ENCODE data around the gene GLT6D1.

GLT6D1 gene

GRCh38 chr9:135657416-135657815 lies 18.1 kb upstream of the GLT6D1 start:
- no peak overlapping the region for H3K14ac ChIP-seq (ENCODE audit: low read length)
- no peak overlapping the region for H2BK120ac ChIP-seq (ENCODE audit: low read depth, low read length)
- peaks cover 1 to 6% of the 10 kb centered on the region in 2 donors for H3K9me3 ChIP-seq (replicated peaks in 1 of 2; ENCODE audit: control insufficient read depth in 2 of 2, insufficient read depth in 1 of 2, low read depth in 1 of 2, low read length in 2 of 2)
- no peak overlapping the region for H2BK5ac ChIP-seq (ENCODE audit: low read length)
- peaks cover 5 to 8% of the 10 kb centered on the region in 2 donors for H3K4me1 ChIP-seq (ENCODE audit: control insufficient read depth in 2 of 2, insufficient read depth in 1 of 2, low read depth in 1 of 2, low read length in 2 of 2)
- no peak overlapping the region for H2AFZ ChIP-seq (ENCODE audit: low read length)
- no peak overlapping the region for H3K9ac ChIP-seq (ENCODE audit: low read depth, low read length, poor library complexity)
- H2AK5ac ChIP-seq (ENCODE audit: low read depth, low read length), result no peak overlapping the region
- H3K18ac ChIP-seq (ENCODE audit: low read length), result peak overlapping the region; percentile 7
- no CpG with 5 or more reads among the region's 15 CpGs for WGBS, 2 donors (ENCODE audit: extremely low coverage in 2 of 2, insufficient read length in 2 of 2, insufficient replicate concordance in 1 of 2)
- no peak overlapping the region for H3K4ac ChIP-seq (ENCODE audit: low read length)
- no peak overlapping the region for H4K8ac ChIP-seq (ENCODE audit: low read depth, low read length)
- no peaks in the 10 kb centered on the region for H3K36me3 ChIP-seq (replicated peaks in 1 of 2; ENCODE audit: control insufficient read depth in 2 of 2, insufficient read depth in 2 of 2, low read length in 2 of 2)
- H3K27ac ChIP-seq (replicated peaks; ENCODE audit: low read length), result no peak overlapping the region
- no peaks in the 10 kb centered on the region for H3K79me1 ChIP-seq (ENCODE audit: low read depth, low read length)
- H2BK12ac ChIP-seq (ENCODE audit: low read length), result no peak overlapping the region
- no peak for DNase-seq (ENCODE audit: low spot score)
- H3K27me3 ChIP-seq (ENCODE audit: control insufficient read depth in 3 of 3, insufficient read depth in 3 of 3, low read depth in 1 of 3, low read length in 3 of 3), result peaks cover 0 to 7% (median 0%) of the 10 kb centered on the region in 3 experiments
- no peak overlapping the region for H3K4me3 ChIP-seq (ENCODE audit: low read length in 2 of 2)
- H3K23ac ChIP-seq (ENCODE audit: low read depth, low read length, poor library complexity), result no peak overlapping the region
- H2BK15ac ChIP-seq (ENCODE audit: low read length), result no peak overlapping the region
- no peak overlapping the region for H3K4me2 ChIP-seq (ENCODE audit: insufficient read depth, low read length, poor library complexity, severe bottlenecking)
- H4K91ac ChIP-seq (ENCODE audit: low read depth, low read length, poor library complexity), result no peak overlapping the region

- Histone ChIP-seq H4K91ac (ENCODE audit: low read depth, low read length, poor library complexity) (peak overlapping the region; percentile 65), H3K23ac (ENCODE audit: low read depth, low read length, poor library complexity) (peak overlapping the region; percentile 59), H4K8ac (ENCODE audit: low read depth, low read length) (no peak overlapping the region), H3K14ac (ENCODE audit: low read length) (peak overlapping the region; percentile 85), H3K4me2 (ENCODE audit: insufficient read depth, low read length, poor library complexity, severe bottlenecking) (no peak overlapping the region), H3K4ac (ENCODE audit: low read length) (no peak overlapping the region), H3K18ac (ENCODE audit: low read length) (peak overlapping the region; percentile 27), H2BK12ac (ENCODE audit: low read length) (no peak overlapping the region), H3K36me3 (replicated peaks in 1 of 2; ENCODE audit: control insufficient read depth in 2 of 2, insufficient read depth in 2 of 2, low read length in 2 of 2) (peaks cover 0 to 3% of the 10 kb centered on the region in 2 donors), H3K27me3 (ENCODE audit: control insufficient read depth in 3 of 3, insufficient read depth in 3 of 3, low read depth in 1 of 3, low read length in 3 of 3) (peaks cover 0 to 7% (median 3%) of the 10 kb centered on the region in 3 experiments), H2BK5ac (ENCODE audit: low read length) (no peak overlapping the region), H3K4me3 (ENCODE audit: low read length in 2 of 2) (peak overlapping the region in 1 of 2 donors; percentile 27), H3K79me1 (ENCODE audit: low read depth, low read length) (no peaks in the 10 kb centered on the region), H3K9ac (ENCODE audit: low read depth, low read length, poor library complexity) (no peak overlapping the region), H3K4me1 (ENCODE audit: control insufficient read depth in 2 of 2, insufficient read depth in 1 of 2, low read depth in 1 of 2, low read length in 2 of 2) (peaks cover 0 to 2% of the 10 kb centered on the region in 2 donors), H3K27ac (replicated peaks; ENCODE audit: low read length) (no peak overlapping the region), H2BK120ac (ENCODE audit: low read depth, low read length) (peak overlapping the region; percentile 82), H2AK5ac (ENCODE audit: low read depth, low read length) (peak overlapping the region; percentile 22), H3K9me3 (replicated peaks in 1 of 2; ENCODE audit: control insufficient read depth in 2 of 2, insufficient read depth in 1 of 2, low read depth in 1 of 2, low read length in 2 of 2) (peaks cover 5 to 8% of the 10 kb centered on the region in 2 donors), H2BK15ac (ENCODE audit: low read length) (peak overlapping the region; percentile 40), H2AFZ (ENCODE audit: low read length) (no peak overlapping the region)
- no peak for DNase-seq (ENCODE audit: low spot score)
- no CpG with 5 or more reads among the region's 8 CpGs for WGBS, 2 donors (ENCODE audit: extremely low coverage in 2 of 2, insufficient read length in 2 of 2, insufficient replicate concordance in 1 of 2)
Measured at GRCh38 chr9:135655317-135655716, 16.0 kb upstream of the GLT6D1 start.

GRCh38 chr9:135650408-135650807 lies 11.1 kb upstream of the GLT6D1 start:
- H2BK15ac ChIP-seq (ENCODE audit: low read length), result no peak overlapping the region
- H2BK5ac ChIP-seq (ENCODE audit: low read length), result no peak overlapping the region
- H3K4me1 ChIP-seq (ENCODE audit: control insufficient read depth in 2 of 2, insufficient read depth in 1 of 2, low read depth in 1 of 2, low read length in 2 of 2), result peaks cover 0 to 3% of the 10 kb centered on the region in 2 donors
- H3K9me3 ChIP-seq (replicated peaks in 1 of 2; ENCODE audit: control insufficient read depth in 2 of 2, insufficient read depth in 1 of 2, low read depth in 1 of 2, low read length in 2 of 2), result peaks cover 20 to 23% of the 10 kb centered on the region in 2 donors
- H3K36me3 ChIP-seq (replicated peaks in 1 of 2; ENCODE audit: control insufficient read depth in 2 of 2, insufficient read depth in 2 of 2, low read length in 2 of 2), result peaks cover 0 to 4% of the 10 kb centered on the region in 2 donors
- peak overlapping the region; percentile 56 for H3K9ac ChIP-seq (ENCODE audit: low read depth, low read length, poor library complexity)
- H3K4me3 ChIP-seq (ENCODE audit: low read length in 2 of 2), result peak overlapping the region in 1 of 2 donors; percentile 70
- no peaks in the 10 kb centered on the region for H3K79me1 ChIP-seq (ENCODE audit: low read depth, low read length)
- no peak for DNase-seq (ENCODE audit: low spot score)
- 100% methylated on average over 4 of the region's 17 CpGs; no CpG with 5 or more reads in 1 of the 2 donors for WGBS, 2 donors (ENCODE audit: extremely low coverage in 2 of 2, insufficient read length in 2 of 2, insufficient replicate concordance in 1 of 2)
- no peak overlapping the region for H2AFZ ChIP-seq (ENCODE audit: low read length)
- H3K4me2 ChIP-seq (ENCODE audit: insufficient read depth, low read length, poor library complexity, severe bottlenecking), result no peak overlapping the region
- H3K4ac ChIP-seq (ENCODE audit: low read length), result no peak overlapping the region
- H4K8ac ChIP-seq (ENCODE audit: low read depth, low read length), result no peak overlapping the region
- H3K14ac ChIP-seq (ENCODE audit: low read length), result peak overlapping the region; percentile 39
- no peak overlapping the region for H3K18ac ChIP-seq (ENCODE audit: low read length)
- no peak overlapping the region for H2BK120ac ChIP-seq (ENCODE audit: low read depth, low read length)
- no peak overlapping the region for H2AK5ac ChIP-seq (ENCODE audit: low read depth, low read length)
- no peak overlapping the region for H3K27ac ChIP-seq (replicated peaks; ENCODE audit: low read length)
- H3K23ac ChIP-seq (ENCODE audit: low read depth, low read length, poor library complexity), result peak overlapping the region; percentile 66
- peaks cover 0 to 4% (median 0%) of the 10 kb centered on the region in 3 experiments for H3K27me3 ChIP-seq (ENCODE audit: control insufficient read depth in 3 of 3, insufficient read depth in 3 of 3, low read depth in 1 of 3, low read length in 3 of 3)
- no peak overlapping the region for H4K91ac ChIP-seq (ENCODE audit: low read depth, low read length, poor library complexity)
- H2BK12ac ChIP-seq (ENCODE audit: low read length), result no peak overlapping the region

- no peak overlapping the region for H4K91ac ChIP-seq (ENCODE audit: low read depth, low read length, poor library complexity)
- no peak overlapping the region for H3K27ac ChIP-seq (replicated peaks; ENCODE audit: low read length)
- H3K23ac ChIP-seq (ENCODE audit: low read depth, low read length, poor library complexity), result no peak overlapping the region
- no CpG with 5 or more reads among the region's 2 CpGs for WGBS, 2 donors (ENCODE audit: extremely low coverage in 2 of 2, insufficient read length in 2 of 2, insufficient replicate concordance in 1 of 2)
- no peak overlapping the region for H3K9ac ChIP-seq (ENCODE audit: low read depth, low read length, poor library complexity)
- H3K14ac ChIP-seq (ENCODE audit: low read length), result no peak overlapping the region
- peaks cover 0 to 3% of the 10 kb centered on the region in 2 donors for H3K4me1 ChIP-seq (ENCODE audit: control insufficient read depth in 2 of 2, insufficient read depth in 1 of 2, low read depth in 1 of 2, low read length in 2 of 2)
- no peaks in the 10 kb centered on the region for H3K79me1 ChIP-seq (ENCODE audit: low read depth, low read length)
- H3K4me3 ChIP-seq (ENCODE audit: low read length in 2 of 2), result no peak overlapping the region
- no peak overlapping the region for H2AFZ ChIP-seq (ENCODE audit: low read length)
- peaks cover 26 to 27% of the 10 kb centered on the region in 2 donors for H3K9me3 ChIP-seq (replicated peaks in 1 of 2; ENCODE audit: control insufficient read depth in 2 of 2, insufficient read depth in 1 of 2, low read depth in 1 of 2, low read length in 2 of 2)
- no peak overlapping the region for H3K18ac ChIP-seq (ENCODE audit: low read length)
- no peak overlapping the region for H2BK15ac ChIP-seq (ENCODE audit: low read length)
- no peak overlapping the region for H2BK120ac ChIP-seq (ENCODE audit: low read depth, low read length)
- no peak for DNase-seq (ENCODE audit: low spot score)
- no peak overlapping the region for H4K8ac ChIP-seq (ENCODE audit: low read depth, low read length)
- H2BK12ac ChIP-seq (ENCODE audit: low read length), result no peak overlapping the region
- H3K4me2 ChIP-seq (ENCODE audit: insufficient read depth, low read length, poor library complexity, severe bottlenecking), result no peak overlapping the region
- no peak overlapping the region for H2BK5ac ChIP-seq (ENCODE audit: low read length)
- H2AK5ac ChIP-seq (ENCODE audit: low read depth, low read length), result no peak overlapping the region
- H3K36me3 ChIP-seq (replicated peaks in 1 of 2; ENCODE audit: control insufficient read depth in 2 of 2, insufficient read depth in 2 of 2, low read length in 2 of 2), result peaks cover 0 to 4% of the 10 kb centered on the region in 2 donors
- H3K27me3 ChIP-seq (ENCODE audit: control insufficient read depth in 3 of 3, insufficient read depth in 3 of 3, low read depth in 1 of 3, low read length in 3 of 3), result peaks cover 0 to 4% (median 0%) of the 10 kb centered on the region in 3 experiments
- no peak overlapping the region for H3K4ac ChIP-seq (ENCODE audit: low read length)
Measured at GRCh38 chr9:135649508-135649907, 10.2 kb upstream of the GLT6D1 start.
